Kidney (tissue), 14 donors: ENCODE results near the gene CADM4. TPM values are rescaled to one million over a fixed set of nuclear protein-coding genes. Genes with fewer than 3 reads are reported as not detected.

Source experiments
- DNase-seq, 5 donors: peaks; one replicate each; pipeline ENCODE4 v3.0.0-alpha.2; 2013 to 2020
- FAIRE-seq: peaks from 2 replicates; lab custom pipeline; 2012; peaks lifted over from hg19 to GRCh38; lab: Jason Lieb, UNC
- H3K27ac ChIP-seq, 2 donors: one replicate each; pipeline ENCODE4 v1.7.0; 2013; ENCODE audit warnings: low read depth in 2 of 2, low read length in 2 of 2, inconsistent platforms in 1 of 2
- H3K27me3 ChIP-seq: one replicate; pipeline ENCODE4 v1.7.1; 2013; ENCODE audit warnings: low read length, inconsistent platforms; ENCODE audit not compliant: control insufficient read depth, insufficient read depth
- H3K36me3 ChIP-seq, 3 donors: one replicate each; pipeline versions ENCODE4 v1.7.0 to v1.7.1; 2013; ENCODE audit warnings: low read length in 3 of 3, control low read depth in 1 of 3, inconsistent platforms in 1 of 3; ENCODE audit not compliant: insufficient read depth in 3 of 3, control insufficient read depth in 2 of 3
- H3K4me1 ChIP-seq, 3 donors: one replicate each; pipeline versions ENCODE4 v1.7.0 to v1.7.1; 2013; ENCODE audit warnings: low read length in 3 of 3, inconsistent platforms in 1 of 3, low read depth in 1 of 3; ENCODE audit not compliant: control insufficient read depth in 2 of 3, insufficient read depth in 2 of 3
- H3K4me3 ChIP-seq, 3 donors: one replicate each; pipeline versions ENCODE4 v1.7.0 to v1.8.1; 2013; ENCODE audit warnings: low read length in 3 of 3, control low read depth in 1 of 3, inconsistent platforms in 1 of 3
- H3K9ac ChIP-seq, 3 donors: one replicate each; pipeline versions ENCODE4 v1.7.0 to v1.7.1; 2013; ENCODE audit warnings: low read length in 3 of 3, control low read depth in 1 of 3, inconsistent platforms in 1 of 3
- H3K9me3 ChIP-seq, 3 donors: one replicate each; pipeline versions ENCODE4 v1.7.0 to v1.7.1; 2013; ENCODE audit warnings: low read length in 3 of 3, control low read depth in 1 of 3, inconsistent platforms in 1 of 3; ENCODE audit not compliant: control insufficient read depth in 2 of 3, insufficient read depth in 1 of 3
- intact Hi-C: fragments of 100-400 bp; cut with DNase I; formaldehyde crosslinking; loops from one replicate; pipeline ENCODE4 v1.11.1; 2022
- polyA plus RNA-seq: library from polyadenylated mRNA; stranded (reverse); fragments of 350-450 nt; fragmentation: Illumina TruSeq; extraction: RNeasy Lipid Tissue Mini Kit (QIAGEN cat#74804); gene quantifications from one replicate; pipeline ENCODE4 v1.2.3, GENCODE V29; 2014; ENCODE audit warnings: low read depth, low replicate concordance; ENCODE audit not compliant: insufficient read depth
- total RNA-seq: library from RNA; stranded (reverse); fragmentation: NEBNext Ultra II Directional; extraction: Animal tissue kit (Norgen Biotek cat#: 25700); gene quantifications from one replicate; pipeline ENCODE4 v1.2.1, GENCODE V29; 2021
- TF ChIP-seq, protein P1 (sequence below): IDR thresholded peaks from 3 replicates; pipeline ENCODE4 v1.5.1; 2012; ENCODE audit warnings: mild to moderate bottlenecking, moderate library complexity, borderline replicate concordance; ENCODE audit not compliant: insufficient read depth; ENCODE audit errors: extremely low read depth
- donor health status: control.
- donor health status: control.
- donor health status: control.
- donor health status: control.
- donor health status: control.
- donor health status: DM: yes; HTN: yes; CAD: no.
- donor health status: Normal renal cell carcinoma (clear cell type).

CADM4 gene
- total and polyA plus RNA-seq, 2 donors from 2014 or later = 25.3 to 47.0 TPM

DNA sequence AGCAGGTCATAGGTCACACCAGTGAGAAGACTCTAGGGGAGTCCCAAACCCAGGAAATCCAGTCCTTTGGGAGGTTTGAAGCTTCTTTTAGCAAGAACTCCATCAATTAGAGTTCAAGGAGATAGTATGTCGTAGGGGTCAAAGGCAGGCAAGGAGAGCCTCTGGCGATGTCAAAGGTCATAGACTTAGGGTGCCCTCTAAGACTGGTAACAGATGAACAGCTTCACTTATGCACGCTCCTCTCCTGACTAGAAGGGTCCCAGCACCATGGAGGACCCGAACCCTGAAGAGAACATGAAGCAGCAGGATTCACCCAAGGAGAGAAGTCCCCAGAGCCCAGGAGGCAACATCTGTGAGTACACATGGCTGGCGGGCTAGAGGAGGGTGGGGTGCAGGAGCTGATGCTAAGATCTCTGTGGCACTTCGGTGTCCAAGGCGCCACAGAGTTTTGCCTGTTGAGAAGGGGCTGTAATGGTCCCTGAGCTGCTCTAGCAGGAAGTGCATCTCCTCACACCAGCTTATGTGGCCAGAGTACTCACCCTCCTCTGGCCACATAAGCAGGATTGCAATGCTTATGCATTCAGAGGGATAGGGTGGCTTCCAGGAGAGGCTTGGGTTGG lies 42.7 kb downstream of the CADM4 start:
- H3K9me3 ChIP-seq = no peaks in the 10 kb centered on the region
- H3K36me3 ChIP-seq = peaks cover 0 to 13% (median 6%) of the 10 kb centered on the region in 3 donors
- DNase-seq = no peak
- peak overlapping the region; percentile 73 to 95 (median 90) for H3K4me3 ChIP-seq
- intact Hi-C loops = no loop called here
- no peak for FAIRE-seq
- TF ChIP-seq, protein P1, sequence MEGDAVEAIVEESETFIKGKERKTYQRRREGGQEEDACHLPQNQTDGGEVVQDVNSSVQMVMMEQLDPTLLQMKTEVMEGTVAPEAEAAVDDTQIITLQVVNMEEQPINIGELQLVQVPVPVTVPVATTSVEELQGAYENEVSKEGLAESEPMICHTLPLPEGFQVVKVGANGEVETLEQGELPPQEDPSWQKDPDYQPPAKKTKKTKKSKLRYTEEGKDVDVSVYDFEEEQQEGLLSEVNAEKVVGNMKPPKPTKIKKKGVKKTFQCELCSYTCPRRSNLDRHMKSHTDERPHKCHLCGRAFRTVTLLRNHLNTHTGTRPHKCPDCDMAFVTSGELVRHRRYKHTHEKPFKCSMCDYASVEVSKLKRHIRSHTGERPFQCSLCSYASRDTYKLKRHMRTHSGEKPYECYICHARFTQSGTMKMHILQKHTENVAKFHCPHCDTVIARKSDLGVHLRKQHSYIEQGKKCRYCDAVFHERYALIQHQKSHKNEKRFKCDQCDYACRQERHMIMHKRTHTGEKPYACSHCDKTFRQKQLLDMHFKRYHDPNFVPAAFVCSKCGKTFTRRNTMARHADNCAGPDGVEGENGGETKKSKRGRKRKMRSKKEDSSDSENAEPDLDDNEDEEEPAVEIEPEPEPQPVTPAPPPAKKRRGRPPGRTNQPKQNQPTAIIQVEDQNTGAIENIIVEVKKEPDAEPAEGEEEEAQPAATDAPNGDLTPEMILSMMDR = no peak
- peak overlapping the region; percentile 99 for H3K27ac ChIP-seq
- H3K9ac ChIP-seq = peak overlapping the region; percentile 64 to 96 (median 87)
- no peaks in the 10 kb centered on the region for H3K27me3 ChIP-seq
- H3K4me1 ChIP-seq = peaks cover 3 to 28% (median 23%) of the 10 kb centered on the region in 3 donors

DNA sequence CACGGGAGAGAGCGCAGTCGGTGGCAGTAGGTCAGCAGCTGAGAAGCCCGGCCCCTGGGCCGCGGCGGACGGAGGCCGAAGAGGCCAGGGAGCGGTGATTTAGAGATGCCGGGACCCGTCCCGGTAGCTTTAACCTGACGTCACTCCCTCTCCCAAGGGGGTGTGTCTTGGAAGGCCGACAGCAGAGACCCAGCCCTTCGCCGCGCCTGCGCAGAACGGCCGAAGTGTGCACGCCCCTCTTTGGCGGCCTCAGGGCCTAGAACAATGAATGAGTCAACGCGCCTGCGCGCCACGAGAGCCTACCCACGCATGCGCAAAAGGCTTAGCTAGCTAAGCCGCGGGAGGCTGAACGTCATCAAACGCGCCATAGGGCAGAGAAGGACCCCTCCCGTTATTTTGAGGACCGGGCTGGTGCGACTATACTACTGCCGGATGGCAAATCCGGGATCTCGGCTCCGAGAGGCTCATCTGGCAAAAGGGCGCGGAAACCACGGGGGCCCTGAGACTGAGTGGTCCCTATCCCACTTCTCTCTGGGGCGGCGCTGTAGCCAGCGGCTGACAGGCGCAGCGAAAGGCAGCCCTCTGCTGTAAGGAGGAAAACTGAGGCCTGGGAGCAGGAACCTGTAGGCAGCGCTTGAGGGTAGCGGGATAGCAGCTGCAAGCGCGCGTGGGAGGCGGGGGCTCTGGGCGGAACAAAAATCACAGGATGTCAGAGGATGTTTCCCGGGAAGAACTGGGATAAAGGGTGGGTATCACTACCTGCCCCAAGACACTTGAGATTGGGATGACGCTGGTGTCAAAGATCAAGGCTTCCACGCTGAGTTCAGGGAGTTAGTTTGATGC lies 43.4 kb downstream of the CADM4 start, which contains the start of the genes IRGQ and ZNF576:
Gene IRGQ, minus strand, starts transcription at position 136 of the 843 bp plus-strand sequence. CDS start 796 bp downstream, outside the sequence.
Gene ZNF576, plus strand, starts transcription at position 597 of the 843 bp plus-strand sequence. CDS start 514 bp downstream, outside the sequence.
- H3K9ac ChIP-seq = peak within 1 kb of the TSS; percentile 78 to 96 (median 92)
- peaks cover 3 to 28% (median 23%) of the 10 kb centered on the region in 3 donors for H3K4me1 ChIP-seq
- H3K9me3 ChIP-seq = no peaks in the 10 kb centered on the region
- H3K27ac ChIP-seq = peak within 1 kb of the TSS; percentile 99
- FAIRE-seq = peak; percentile 97
- H3K4me3 ChIP-seq = peak within 1 kb of the TSS; percentile 90 to 95 (median 91)
- intact Hi-C loops = no loop called here
- TF ChIP-seq, protein P1 = no peak
- no peaks in the 10 kb centered on the region for H3K27me3 ChIP-seq
- peak; percentile 100 for DNase-seq
- peaks cover 0 to 13% (median 6%) of the 10 kb centered on the region in 3 donors for H3K36me3 ChIP-seq

DNA sequence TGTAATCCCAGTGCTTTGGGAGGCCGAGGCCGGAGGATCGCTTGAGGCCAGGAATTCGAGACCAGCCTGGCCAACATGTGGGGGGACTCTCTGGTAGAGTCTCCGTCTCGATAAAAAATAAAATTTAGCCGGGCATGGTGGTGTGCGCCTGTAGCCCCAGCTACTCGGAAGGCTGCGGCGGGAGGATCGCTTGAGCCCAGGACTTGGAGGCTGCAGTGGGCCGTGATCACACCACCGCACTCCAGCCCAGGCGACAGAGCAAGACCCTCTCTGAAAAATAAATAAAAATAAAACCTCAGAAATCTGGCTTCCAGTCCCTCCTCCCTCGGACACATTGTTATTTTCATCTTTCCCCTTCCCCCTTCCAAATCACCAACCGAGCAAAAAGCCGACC lies 44.0 kb downstream of the CADM4 start:
- peak overlapping the region; percentile 78 to 92 (median 79) for H3K9ac ChIP-seq
- no peaks in the 10 kb centered on the region for H3K27me3 ChIP-seq
- H3K9me3 ChIP-seq = no peaks in the 10 kb centered on the region
- H3K4me3 ChIP-seq = peak overlapping the region; percentile 86 to 91 (median 90)
- H3K36me3 ChIP-seq = peaks cover 0 to 13% (median 6%) of the 10 kb centered on the region in 3 donors
- TF ChIP-seq, protein P1 = no peak
- H3K27ac ChIP-seq = peak overlapping the region; percentile 78 to 87
- DNase-seq = no peak
- H3K4me1 ChIP-seq = peaks cover 3 to 28% (median 23%) of the 10 kb centered on the region in 3 donors
- intact Hi-C loops = no loop called here
- no peak for FAIRE-seq
